PFSK-1 (cell line): ENCODE measurements around the gene CARNS1.

Experiments
- POLR2AphosphoS5 ChIP-seq: IDR thresholded peaks from 2 replicates; pipeline ENCODE4 v1.6.1; 2012; ENCODE audit warnings: low read depth, mild to moderate bottlenecking, control low read depth, low read length, moderate library complexity
- SIN3A ChIP-seq: IDR thresholded peaks from 2 replicates; pipeline ENCODE4 v1.6.1; 2012; ENCODE audit warnings: mild to moderate bottlenecking, low read length, moderate library complexity, borderline replicate concordance; ENCODE audit not compliant: insufficient read depth
- TF ChIP-seq, protein P1 (sequence below), 2 experiments: IDR thresholded peaks; 2 replicates each; pipeline versions ENCODE4 v1.6.1 to v1.8.0; 2011 to 2012; ENCODE audit warnings: low read depth in 2 of 2, low read length in 2 of 2, control low read depth in 1 of 2, inconsistent platforms in 1 of 2, mild to moderate bottlenecking in 1 of 2, moderate library complexity in 1 of 2; ENCODE audit not compliant: insufficient read depth in 1 of 2

DNA sequence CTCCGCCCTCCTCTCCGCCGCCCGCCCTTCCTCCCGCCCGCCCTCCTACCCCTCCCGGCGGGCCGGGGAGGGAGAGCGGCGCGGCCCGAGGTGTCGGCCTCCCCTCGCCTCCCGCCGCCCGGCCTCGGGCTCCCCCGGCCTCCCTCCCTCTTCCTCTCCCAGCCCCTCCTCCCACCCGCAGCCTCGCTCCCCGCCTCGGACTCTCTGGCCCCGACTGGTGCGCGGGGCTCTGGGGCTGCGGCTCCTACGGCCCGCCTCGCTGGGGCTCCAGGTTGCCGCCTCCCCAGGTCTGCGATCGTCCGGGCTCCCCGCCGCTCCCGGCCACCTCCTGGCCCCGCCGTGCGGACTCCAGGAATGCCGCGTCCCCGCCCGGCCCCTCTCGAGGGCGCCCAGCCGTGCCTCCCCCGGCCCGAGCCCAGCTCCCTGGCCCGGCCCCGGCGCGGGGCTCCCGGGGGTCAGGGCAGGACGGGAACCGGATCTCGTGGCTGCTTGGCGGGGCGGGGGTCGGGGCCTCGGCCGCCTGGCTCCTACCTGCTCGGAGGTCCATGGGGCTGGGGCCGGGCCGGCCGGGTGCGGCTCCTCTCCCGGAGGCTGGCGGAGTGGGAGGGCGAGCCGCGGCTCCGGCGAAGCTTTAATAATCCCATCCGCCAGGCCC is 42.4 kb upstream of the CARNS1 start, which contains the start of gene CLCF1:
- TF ChIP-seq SIN3A: no peak
- no peak for TF ChIP-seq POLR2AphosphoS5
- TF ChIP-seq, protein P1, sequence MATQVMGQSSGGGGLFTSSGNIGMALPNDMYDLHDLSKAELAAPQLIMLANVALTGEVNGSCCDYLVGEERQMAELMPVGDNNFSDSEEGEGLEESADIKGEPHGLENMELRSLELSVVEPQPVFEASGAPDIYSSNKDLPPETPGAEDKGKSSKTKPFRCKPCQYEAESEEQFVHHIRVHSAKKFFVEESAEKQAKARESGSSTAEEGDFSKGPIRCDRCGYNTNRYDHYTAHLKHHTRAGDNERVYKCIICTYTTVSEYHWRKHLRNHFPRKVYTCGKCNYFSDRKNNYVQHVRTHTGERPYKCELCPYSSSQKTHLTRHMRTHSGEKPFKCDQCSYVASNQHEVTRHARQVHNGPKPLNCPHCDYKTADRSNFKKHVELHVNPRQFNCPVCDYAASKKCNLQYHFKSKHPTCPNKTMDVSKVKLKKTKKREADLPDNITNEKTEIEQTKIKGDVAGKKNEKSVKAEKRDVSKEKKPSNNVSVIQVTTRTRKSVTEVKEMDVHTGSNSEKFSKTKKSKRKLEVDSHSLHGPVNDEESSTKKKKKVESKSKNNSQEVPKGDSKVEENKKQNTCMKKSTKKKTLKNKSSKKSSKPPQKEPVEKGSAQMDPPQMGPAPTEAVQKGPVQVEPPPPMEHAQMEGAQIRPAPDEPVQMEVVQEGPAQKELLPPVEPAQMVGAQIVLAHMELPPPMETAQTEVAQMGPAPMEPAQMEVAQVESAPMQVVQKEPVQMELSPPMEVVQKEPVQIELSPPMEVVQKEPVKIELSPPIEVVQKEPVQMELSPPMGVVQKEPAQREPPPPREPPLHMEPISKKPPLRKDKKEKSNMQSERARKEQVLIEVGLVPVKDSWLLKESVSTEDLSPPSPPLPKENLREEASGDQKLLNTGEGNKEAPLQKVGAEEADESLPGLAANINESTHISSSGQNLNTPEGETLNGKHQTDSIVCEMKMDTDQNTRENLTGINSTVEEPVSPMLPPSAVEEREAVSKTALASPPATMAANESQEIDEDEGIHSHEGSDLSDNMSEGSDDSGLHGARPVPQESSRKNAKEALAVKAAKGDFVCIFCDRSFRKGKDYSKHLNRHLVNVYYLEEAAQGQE (IDR thresholded peaks at IDR 0.05; ENCODE audit: insufficient read depth in 1 of 2, low read depth in 2 of 2, low read length in 2 of 2): no peak
